ENCODE data around the gene HSP90B1.

Gene HSP90B1

DNA sequence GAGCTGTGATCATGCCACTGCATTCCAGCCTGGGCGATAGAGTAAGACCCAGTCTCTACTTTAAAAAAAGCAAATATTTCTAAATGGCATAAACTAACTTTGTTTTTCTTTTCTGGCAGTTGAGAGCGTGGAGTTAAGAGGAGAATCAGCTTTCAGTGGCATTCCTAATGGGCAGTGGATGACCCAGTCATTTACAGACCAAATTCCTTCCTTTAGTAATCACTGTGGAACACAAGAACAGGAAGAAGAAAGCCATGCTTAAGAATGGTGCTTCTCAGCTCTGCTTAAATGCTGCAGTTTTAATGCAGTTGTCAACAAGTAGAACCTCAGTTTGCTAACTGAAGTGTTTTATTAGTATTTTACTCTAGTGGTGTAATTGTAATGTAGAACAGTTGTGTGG is 56.6 kb downstream of the HSP90B1 start:
- no peak for DNase-seq

DNA sequence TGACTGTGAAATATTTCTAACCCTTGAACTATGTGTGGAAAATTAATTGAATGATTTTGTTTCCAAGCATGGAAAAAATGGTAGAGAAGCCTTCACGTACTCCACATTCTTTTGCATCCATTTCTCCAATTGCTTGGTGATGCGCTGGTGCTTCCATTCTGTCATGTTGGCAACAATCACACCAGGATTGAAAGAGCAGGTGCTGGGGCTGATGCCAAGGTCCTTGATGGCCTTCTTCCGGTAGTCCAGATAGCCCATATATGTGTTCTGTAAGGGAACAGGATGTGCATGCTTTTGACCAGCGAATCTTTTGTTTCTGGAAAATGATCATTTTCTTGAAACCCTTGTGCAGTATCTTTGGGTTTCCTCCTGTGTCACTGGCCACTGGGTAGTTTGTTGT is 64.0 kb downstream of the HSP90B1 start:
- DNase-seq, result no peak

DNA sequence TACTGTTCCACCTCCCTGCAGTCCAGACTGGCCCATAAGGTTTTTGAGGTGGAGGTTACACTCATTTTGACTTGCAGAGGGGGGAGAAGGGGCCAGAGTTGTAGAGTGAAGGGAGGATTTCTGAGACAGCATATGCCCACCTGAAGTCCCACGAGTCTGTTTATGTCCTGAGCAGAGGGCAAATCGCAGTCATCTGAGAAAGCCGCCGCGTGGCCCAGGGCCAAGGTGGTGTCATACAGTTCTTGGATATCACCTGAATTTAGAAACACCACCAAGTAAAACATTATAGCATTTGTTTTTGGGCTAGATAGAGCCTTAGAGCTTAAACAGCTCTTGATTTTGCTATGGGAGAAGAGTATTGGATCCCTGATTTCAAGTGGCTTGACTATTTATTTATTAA is 66.4 kb downstream of the HSP90B1 start:
- DNase-seq, result no peak

DNA sequence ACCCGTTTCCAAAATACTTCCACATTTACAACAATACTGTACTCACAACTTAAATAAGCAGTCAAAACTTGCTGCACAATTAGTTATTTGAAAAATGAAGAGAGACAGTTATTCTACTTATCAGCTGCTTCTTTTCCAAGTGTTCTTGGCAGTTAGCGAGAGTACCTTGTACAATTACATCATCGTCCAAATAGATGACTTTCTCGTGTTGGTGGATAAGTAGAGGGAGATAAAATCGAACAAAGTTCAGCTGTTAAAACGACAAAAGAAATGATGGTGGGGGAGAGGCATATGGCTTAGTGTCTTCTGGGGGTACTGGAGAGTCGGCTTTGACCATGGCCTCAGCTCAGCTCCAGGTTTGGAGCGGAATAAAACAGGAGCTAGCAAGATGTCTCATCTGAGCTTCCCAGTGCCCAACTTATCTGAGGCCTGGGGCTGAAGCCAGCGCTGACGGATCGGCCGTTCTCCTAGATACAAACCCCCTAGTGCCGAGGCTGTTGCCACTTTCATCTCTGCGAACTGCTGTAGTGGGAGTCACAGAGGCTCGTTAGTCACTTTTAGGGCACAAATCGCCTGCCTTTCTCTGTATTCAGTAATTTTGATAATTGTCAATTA is 67.2 kb downstream of the HSP90B1 start:
- no peak for DNase-seq

Measured in activated CD4-positive, alpha-beta T cell treated with anti-CD3 and anti-CD28 coated beads, Interleukin-2, amount 50 U/mL, for 48 hours (primary cell).